Measurements from ENCODE around the gene MAPK13.

Gene MAPK13

GRCh38 chr6:36130667-36131510 is 576 bp downstream of the MAPK13 start (continued):
- TF ChIP-seq PATZ1 (tag by site-specific recombination; IDR thresholded peaks at IDR 0.05): peak; percentile 44

DNA sequence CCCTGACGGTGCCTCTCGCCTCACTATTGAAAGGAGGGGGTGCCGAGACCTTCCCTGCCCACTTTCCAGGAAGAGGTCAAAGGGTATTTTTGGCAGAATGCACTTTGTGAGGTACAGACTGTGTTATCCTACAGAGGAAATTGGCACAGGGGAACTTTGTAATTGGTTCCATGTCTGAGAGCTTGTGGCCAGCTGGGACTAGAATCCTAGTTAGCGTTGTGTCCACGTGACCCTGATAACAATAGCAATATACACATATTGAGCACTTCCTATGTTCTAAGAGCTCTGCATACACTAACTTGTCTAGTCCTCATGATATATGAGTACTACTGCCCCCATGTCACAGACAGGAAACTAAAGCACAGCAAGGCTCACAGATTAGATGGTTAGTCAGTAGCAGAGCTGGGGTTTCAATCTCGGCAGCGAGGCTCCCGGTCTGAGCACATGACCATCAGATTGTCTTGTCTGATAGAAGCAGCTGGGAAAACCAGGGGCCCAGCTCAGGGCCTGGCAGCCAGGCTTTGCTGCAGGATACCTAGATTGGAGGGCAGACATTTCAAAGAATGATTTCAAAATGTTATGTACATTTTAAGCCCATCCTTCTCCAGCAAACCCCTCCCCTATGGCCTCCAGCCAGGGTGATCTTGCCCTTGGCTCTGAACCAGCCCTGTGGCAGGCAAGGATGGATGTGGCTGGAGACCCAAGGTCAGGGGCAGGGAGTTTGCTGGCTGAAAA is 1.4 kb downstream of the MAPK13 start:
- H3K36me3 ChIP-seq (ENCODE audit: control insufficient read depth in 2 of 2, insufficient read depth in 1 of 2, low read length in 2 of 2): no peaks in the 10 kb centered on the region
- peaks cover 13% of the 10 kb centered on the region for H3K4me1 ChIP-seq (ENCODE audit: control insufficient read depth, insufficient read depth, low read length)
- H3K27ac ChIP-seq (ENCODE audit: extremely low read depth, low read depth, low read length): peak overlapping the region; percentile 76
- TF ChIP-seq GFI1B (tag by site-specific recombination; IDR thresholded peaks at IDR 0.05) (peak; percentile 89), SCRT1 (tag by site-specific recombination; IDR thresholded peaks at IDR 0.05; ENCODE audit: borderline replicate concordance) (no peak), BCL6B (tag by site-specific recombination; IDR thresholded peaks at IDR 0.05) (peak; percentile 55; the same call in 1 of the 2 replicates), ZNF660 (tag by site-specific recombination; IDR thresholded peaks at IDR 0.05) (0 out of 2 replicates have a peak, but pooled peaks have one; percentile 56), TRIM28 (IDR thresholded peaks at IDR 0.05; ENCODE audit: borderline replicate concordance, low read length) (peak; percentile 84), ZSCAN16 (tag by site-specific recombination; IDR thresholded peaks at IDR 0.05) (peak; percentile 94), OSR2 (tag by site-specific recombination; IDR thresholded peaks at IDR 0.05) (peak; percentile 78), ZNF114 (tag by site-specific recombination; IDR thresholded peaks at IDR 0.05) (no peak), ZNF843 (tag by site-specific recombination; IDR thresholded peaks at IDR 0.05) (no peak), ZBTB17 (tag by site-specific recombination; IDR thresholded peaks at IDR 0.05) (0 out of 2 replicates have a peak, but pooled peaks have one; percentile 15)
- POLR2A ChIA-PET: interaction anchor here (1.2 to 1.3 kb wide), 2 partner anchors 63 to 238 kb away, joined by 3 read pairs; no protein-coding TSS in a partner anchor
- H3K4me3 ChIP-seq (ENCODE audit: low read depth, low read length): no peak overlapping the region
- CTCF ChIA-PET: interaction anchor here (0.6 to 1.6 kb wide), 6 partner anchors 8 to 250 kb away, joined by 3 to 6 read pairs (median 4); no protein-coding TSS in a partner anchor
- no peaks in the 10 kb centered on the region for H3K9me3 ChIP-seq (ENCODE audit: control insufficient read depth, insufficient read depth, low read depth, low read length)

- no peak overlapping the region; the same call in 1 of the 2 replicates for H3K27ac ChIP-seq (ENCODE audit: extremely low read depth, low read depth, low read length)
- ChIA-PET CTCF (interaction anchor here (0.6 to 1.6 kb wide), 7 partner anchors 7 to 249 kb away, joined by 3 to 6 read pairs (median 4); no protein-coding TSS in a partner anchor), POLR2A (interaction anchor here (1.2 to 1.3 kb wide), 2 partner anchors 63 to 237 kb away, joined by 3 read pairs; no protein-coding TSS in a partner anchor)
Observed at GRCh38 chr6:36132246-36132895, 2.1 kb downstream of the MAPK13 start.

More at GRCh38 chr6:36132246-36132895, 2.1 kb downstream of the MAPK13 start:
- Histone ChIP-seq H3K36me3 (ENCODE audit: control insufficient read depth in 2 of 2, insufficient read depth in 1 of 2, low read length in 2 of 2) (no peaks in the 10 kb centered on the region), H3K4me3 (ENCODE audit: low read depth, low read length) (no peak overlapping the region), H3K4me1 (ENCODE audit: control insufficient read depth, insufficient read depth, low read length) (peaks cover 13% of the 10 kb centered on the region), H3K9me3 (ENCODE audit: control insufficient read depth, insufficient read depth, low read depth, low read length) (no peaks in the 10 kb centered on the region)
- TF ChIP-seq ZIC2 (tag by site-specific recombination; IDR thresholded peaks at IDR 0.05): 0 out of 2 replicates have a peak, but pooled peaks have one; percentile 27
- TF ChIP-seq MZF1 (tag by site-specific recombination; IDR thresholded peaks at IDR 0.05; ENCODE audit: borderline replicate concordance): no peak
- TF ChIP-seq SP2 (tag by site-specific recombination; IDR thresholded peaks at IDR 0.05): peak; percentile 9; the same call in 1 of the 2 replicates
- TF ChIP-seq, protein P1, sequence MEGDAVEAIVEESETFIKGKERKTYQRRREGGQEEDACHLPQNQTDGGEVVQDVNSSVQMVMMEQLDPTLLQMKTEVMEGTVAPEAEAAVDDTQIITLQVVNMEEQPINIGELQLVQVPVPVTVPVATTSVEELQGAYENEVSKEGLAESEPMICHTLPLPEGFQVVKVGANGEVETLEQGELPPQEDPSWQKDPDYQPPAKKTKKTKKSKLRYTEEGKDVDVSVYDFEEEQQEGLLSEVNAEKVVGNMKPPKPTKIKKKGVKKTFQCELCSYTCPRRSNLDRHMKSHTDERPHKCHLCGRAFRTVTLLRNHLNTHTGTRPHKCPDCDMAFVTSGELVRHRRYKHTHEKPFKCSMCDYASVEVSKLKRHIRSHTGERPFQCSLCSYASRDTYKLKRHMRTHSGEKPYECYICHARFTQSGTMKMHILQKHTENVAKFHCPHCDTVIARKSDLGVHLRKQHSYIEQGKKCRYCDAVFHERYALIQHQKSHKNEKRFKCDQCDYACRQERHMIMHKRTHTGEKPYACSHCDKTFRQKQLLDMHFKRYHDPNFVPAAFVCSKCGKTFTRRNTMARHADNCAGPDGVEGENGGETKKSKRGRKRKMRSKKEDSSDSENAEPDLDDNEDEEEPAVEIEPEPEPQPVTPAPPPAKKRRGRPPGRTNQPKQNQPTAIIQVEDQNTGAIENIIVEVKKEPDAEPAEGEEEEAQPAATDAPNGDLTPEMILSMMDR (tag by site-specific recombination; IDR thresholded peaks at IDR 0.05): no peak

Measured in HEK293 (cell line).